HL-60 (cell line): ENCODE data around the gene LRRTM3.

Experiments used
- DNase-seq, 2 experiments: peaks; one replicate each; pipeline ENCODE4 v3.0.0-alpha.2; 2010 to 2020; ENCODE audit warnings: low read depth in 1 of 2, low spot score in 1 of 2
- H3K27ac ChIP-seq: fragments of 250-450 bp; sonication (Bioruptor Pico); replicated peaks from 2 replicates; pipeline ENCODE4 v1.5.1; 2020; ENCODE audit warnings: mild to moderate bottlenecking, moderate library complexity
- H3K27me3 ChIP-seq: fragments of 250-450 bp; sonication (Bioruptor Pico); 2 replicates; pipeline ENCODE4 v1.5.1; 2021; ENCODE audit warnings: mild to moderate bottlenecking, moderate library complexity; ENCODE audit not compliant: insufficient read depth, poor library complexity, severe bottlenecking
- H3K4me3 ChIP-seq: replicated peaks from 2 replicates; pipeline ENCODE4 v1.5.1; 2011; ENCODE audit warnings: mild to moderate bottlenecking, control low read depth, low read length; ENCODE audit not compliant: insufficient read depth
- CTCF ChIP-seq: IDR thresholded peaks from one replicate; pipeline ENCODE4 v1.5.1; 2011; ENCODE audit warnings: low read length, control low read depth, inconsistent platforms; ENCODE audit not compliant: insufficient read depth
- GABPA ChIP-seq: IDR thresholded peaks from 2 replicates; pipeline ENCODE4 v1.6.1; 2012; ENCODE audit warnings: low read depth
- POLR2AphosphoS5 ChIP-seq: IDR thresholded peaks from 2 replicates; pipeline ENCODE4 v1.6.1; 2012; ENCODE audit warnings: low read depth
- REST ChIP-seq: IDR thresholded peaks from 2 replicates; pipeline ENCODE4 v1.6.1; 2012; ENCODE audit warnings: low read depth; ENCODE audit not compliant: insufficient replicate concordance
- SPI1 ChIP-seq: IDR thresholded peaks from 2 replicates; pipeline ENCODE4 v1.6.1; 2012; ENCODE audit warnings: low read depth, mild to moderate bottlenecking, borderline replicate concordance

The LRRTM3 gene

GRCh38 chr10:66880826-66881225 is 45.0 kb upstream of the LRRTM3 start:
- Histone ChIP-seq H3K27me3 (no peaks in the 10 kb centered on the region), H3K4me3 (no peak overlapping the region), H3K27ac (no peak overlapping the region)
- no peak for TF ChIP-seq GABPA
- TF ChIP-seq SPI1, result no peak
- no peak for TF ChIP-seq POLR2AphosphoS5
- TF ChIP-seq CTCF, result no peak
- no peak for DNase-seq

GRCh38 chr10:66881814-66882213 is 44.0 kb upstream of the LRRTM3 start:
- H3K27me3 ChIP-seq, result no peaks in the 10 kb centered on the region
- no peak for DNase-seq
- no peak overlapping the region for H3K4me3 ChIP-seq
- no peak overlapping the region for H3K27ac ChIP-seq
- no peak for TF ChIP-seq GABPA
- TF ChIP-seq CTCF, result no peak
- no peak for TF ChIP-seq POLR2AphosphoS5
- no peak for TF ChIP-seq REST

- H3K4me3 ChIP-seq, result no peak overlapping the region
- no peak overlapping the region for H3K27ac ChIP-seq
- no peak for TF ChIP-seq CTCF
- TF ChIP-seq REST, result no peak
- TF ChIP-seq SPI1, result no peak
- TF ChIP-seq POLR2AphosphoS5, result no peak
- TF ChIP-seq GABPA, result no peak
- DNase-seq, result no peak
- no peaks in the 10 kb centered on the region for H3K27me3 ChIP-seq
Observed at GRCh38 chr10:66882271-66882670, 43.6 kb upstream of the LRRTM3 start.

GRCh38 chr10:66886848-66887247 is 39.0 kb upstream of the LRRTM3 start:
- TF ChIP-seq SPI1, result no peak
- Histone ChIP-seq H3K27ac (no peak overlapping the region), H3K27me3 (no peaks in the 10 kb centered on the region), H3K4me3 (no peak overlapping the region)
- no peak for DNase-seq
